ENCODE data around the gene PLCB2. TPM values are rescaled to one million over a fixed set of nuclear protein-coding genes. Genes with fewer than 3 reads are reported as not detected.

Gene PLCB2
- total RNA-seq, 1 experiment from 2014 or later: 7.4 TPM

DNA sequence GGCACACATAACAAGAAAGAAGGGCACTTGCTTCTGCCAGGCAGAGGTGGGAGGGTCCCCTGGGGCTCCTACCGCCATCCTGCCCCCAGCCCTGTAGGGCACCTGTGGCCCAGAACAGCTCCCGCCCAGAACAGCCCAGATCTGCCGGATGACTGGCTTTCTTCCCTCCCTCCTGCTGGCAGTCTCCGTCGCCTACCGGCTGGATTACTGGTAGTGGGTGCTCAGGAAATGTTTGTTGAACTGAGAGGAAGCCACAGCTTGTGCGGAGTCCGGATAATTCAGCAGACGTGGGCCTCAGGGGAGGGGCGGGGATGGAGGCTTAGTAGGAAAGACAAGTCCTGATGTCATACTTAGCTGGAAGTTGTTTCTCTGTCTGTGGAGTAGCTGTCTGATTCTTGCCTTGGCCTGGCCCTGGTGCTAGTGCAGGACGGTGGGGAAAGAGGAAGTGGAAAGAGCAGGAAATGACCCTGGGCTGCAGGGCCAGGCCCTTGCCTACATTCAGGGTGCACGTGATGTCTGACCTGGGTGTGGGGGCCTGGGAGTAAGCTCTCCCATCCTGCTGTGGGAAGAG lies 26.3 kb upstream of the PLCB2 start:
- H3K27ac Mint-ChIP-seq: no peak overlapping the region
- H3K9me3 ChIP-seq (ENCODE audit: control insufficient read depth, low read depth, low read length): no peaks in the 10 kb centered on the region
- no peaks in the 10 kb centered on the region for H4K20me1 ChIP-seq (ENCODE audit: control insufficient read depth, insufficient read depth, insufficient read length)
- no peak overlapping the region for H3K56ac ChIP-seq (ENCODE audit: insufficient read length, low read depth, low read length)
- H3K23me2 ChIP-seq (ENCODE audit: insufficient read length, low read depth, low read length, poor library complexity, severe bottlenecking): no peaks in the 10 kb centered on the region
- no peaks in the 10 kb centered on the region for H3K79me1 ChIP-seq (ENCODE audit: insufficient read depth, low read depth, low read length, poor library complexity, severe bottlenecking)
- no peak overlapping the region for H2BK5ac ChIP-seq (ENCODE audit: insufficient read length, low read length)
- H2AFZ ChIP-seq (ENCODE audit: low read length): no peak overlapping the region
- WGBS (ENCODE audit: extremely low coverage, insufficient read length, low lambda C conversion rate): no CpG with 5 or more reads among the region's 12 CpGs
- H3K79me2 ChIP-seq (ENCODE audit: insufficient read depth, low read length): no peaks in the 10 kb centered on the region
- no peak overlapping the region for H3T11ph ChIP-seq (ENCODE audit: low read length)
- TF ChIP-seq, protein P1, sequence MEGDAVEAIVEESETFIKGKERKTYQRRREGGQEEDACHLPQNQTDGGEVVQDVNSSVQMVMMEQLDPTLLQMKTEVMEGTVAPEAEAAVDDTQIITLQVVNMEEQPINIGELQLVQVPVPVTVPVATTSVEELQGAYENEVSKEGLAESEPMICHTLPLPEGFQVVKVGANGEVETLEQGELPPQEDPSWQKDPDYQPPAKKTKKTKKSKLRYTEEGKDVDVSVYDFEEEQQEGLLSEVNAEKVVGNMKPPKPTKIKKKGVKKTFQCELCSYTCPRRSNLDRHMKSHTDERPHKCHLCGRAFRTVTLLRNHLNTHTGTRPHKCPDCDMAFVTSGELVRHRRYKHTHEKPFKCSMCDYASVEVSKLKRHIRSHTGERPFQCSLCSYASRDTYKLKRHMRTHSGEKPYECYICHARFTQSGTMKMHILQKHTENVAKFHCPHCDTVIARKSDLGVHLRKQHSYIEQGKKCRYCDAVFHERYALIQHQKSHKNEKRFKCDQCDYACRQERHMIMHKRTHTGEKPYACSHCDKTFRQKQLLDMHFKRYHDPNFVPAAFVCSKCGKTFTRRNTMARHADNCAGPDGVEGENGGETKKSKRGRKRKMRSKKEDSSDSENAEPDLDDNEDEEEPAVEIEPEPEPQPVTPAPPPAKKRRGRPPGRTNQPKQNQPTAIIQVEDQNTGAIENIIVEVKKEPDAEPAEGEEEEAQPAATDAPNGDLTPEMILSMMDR (conservative IDR thresholded peaks at IDR 0.05): no peak
- no peak overlapping the region for H4K8ac ChIP-seq (replicated peaks; ENCODE audit: insufficient read length, low read depth, low read length)
- no peak overlapping the region for H4K91ac ChIP-seq (ENCODE audit: insufficient read length, low read depth, low read length)
- H3K4me2 ChIP-seq (ENCODE audit: insufficient read depth, insufficient read length, low read length): no peak overlapping the region
- DNase-seq: no peak
- H3K27ac ChIP-seq (ENCODE audit: insufficient read length, low read depth, low read length): no peak overlapping the region
- H2AK5ac ChIP-seq (ENCODE audit: insufficient read length, low read length): no peak overlapping the region
- no peak overlapping the region; the same call in 1 of the 2 replicates for H3K14ac ChIP-seq (ENCODE audit: insufficient read depth, low read length)
- peaks cover 0 to 4% of the 10 kb centered on the region in 2 experiments; a peak in 1 of 5 replicates for H3K9me3 Mint-ChIP-seq
- no peak overlapping the region for H2BK15ac ChIP-seq (ENCODE audit: low read depth, low read length)
- H3K4me1 ChIP-seq (ENCODE audit: insufficient read depth, low read length): no peaks in the 10 kb centered on the region
- H4K5ac ChIP-seq (ENCODE audit: insufficient read length, low read depth, low read length): no peak overlapping the region
- H3K23ac ChIP-seq (ENCODE audit: insufficient read length, low read depth, low read length): no peak overlapping the region
- H3K36me3 Mint-ChIP-seq (ENCODE audit: insufficient read depth in 1 of 3, low read depth in 3 of 3): peaks cover 3 to 13% (median 7%) of the 10 kb centered on the region in 3 experiments; a peak in 6 of 7 replicates
- no peak overlapping the region for H2BK120ac ChIP-seq (ENCODE audit: low read depth, low read length, poor library complexity, severe bottlenecking)
- H3K27me3 Mint-ChIP-seq (ENCODE audit: low read depth): peaks cover 11% of the 10 kb centered on the region
- no peak overlapping the region for H3K18ac ChIP-seq (ENCODE audit: insufficient read length, low read depth, low read length)
- H3K4me1 Mint-ChIP-seq: peaks cover 27 to 41% of the 10 kb centered on the region in 2 experiments
- H2BK20ac ChIP-seq (ENCODE audit: low read depth, low read length, poor library complexity, severe bottlenecking): no peak overlapping the region
- no peak overlapping the region for H3K9ac ChIP-seq (ENCODE audit: extremely low read depth, insufficient read length, low read length)
- H3K4ac ChIP-seq (ENCODE audit: low read depth, low read length): no peak overlapping the region
- H3K4me3 Mint-ChIP-seq: no peak overlapping the region
- no peaks in the 10 kb centered on the region for H3K27me3 ChIP-seq (ENCODE audit: insufficient read depth, low read length)
- no peak overlapping the region for H2BK12ac ChIP-seq (ENCODE audit: insufficient read length, low read depth, low read length)

Data from H9 (cell line).